H1 (cell line): ENCODE results near the gene CHST11. TPM values are rescaled to one million over a fixed set of nuclear protein-coding genes. Genes with fewer than 3 reads are reported as not detected.

Experiments used
- CTCF ChIA-PET: fragments of 300-600 bp; sonication (Branson Sonifier 250); formaldehyde crosslinking; loops from one replicate; lab custom pipeline; 2021; ENCODE audit not compliant: partially characterized antibody; lab: Charles Lee
- POLR2A ChIA-PET: fragments of 300-600 bp; sonication (Branson Sonifier 250); formaldehyde crosslinking; loops from one replicate; lab custom pipeline; 2021; ENCODE audit warnings: inconsistent platforms; ENCODE audit not compliant: partially characterized antibody; lab: Charles Lee
- DNase-seq, 2 experiments: peaks; one replicate each; pipeline versions ENCODE4 v3.0.0 to v3.0.0-alpha.2; 2010 to 2022; ENCODE audit warnings: low spot score in 2 of 2, low read depth in 1 of 2, mixed read lengths in 1 of 2
- FAIRE-seq: peaks from 2 replicates; lab custom pipeline; 2011; peaks lifted over from hg19 to GRCh38; lab: Jason Lieb, UNC
- H2AFZ ChIP-seq: 2 replicates; pipeline ENCODE4 v1.8.1; 2012; ENCODE audit warnings: low read length, inconsistent platforms
- H2AK5ac ChIP-seq: 2 replicates; pipeline ENCODE4 v1.6.1; 2013; ENCODE audit warnings: low read depth, low read length
- H2BK120ac ChIP-seq: replicated peaks from 2 replicates; pipeline ENCODE3; 2013; ENCODE audit warnings: low read depth, low read length, inconsistent platforms
- H2BK12ac ChIP-seq: 2 replicates; pipeline ENCODE4 v1.6.1; 2013; ENCODE audit warnings: low read depth, low read length
- H2BK15ac ChIP-seq: 2 replicates; pipeline ENCODE4 v1.6.1; 2013; ENCODE audit warnings: low read length
- H2BK20ac ChIP-seq: 2 replicates; pipeline ENCODE4 v1.6.1; 2013; ENCODE audit warnings: low read length
- H2BK5ac ChIP-seq: 2 replicates; pipeline ENCODE4 v1.6.1; 2013; ENCODE audit warnings: low read depth, low read length
- H3K14ac ChIP-seq: 2 replicates; pipeline ENCODE4 v1.6.1; 2013; ENCODE audit warnings: inconsistent platforms; ENCODE audit not compliant: insufficient read length
- H3K18ac ChIP-seq: 2 replicates; pipeline ENCODE4 v1.6.1; 2013; ENCODE audit warnings: low read length; ENCODE audit errors: extremely low read depth
- H3K23ac ChIP-seq: 2 replicates; pipeline ENCODE4 v1.6.1; 2013; ENCODE audit warnings: inconsistent platforms; ENCODE audit not compliant: insufficient read length
- H3K23me2 ChIP-seq: 2 replicates; pipeline ENCODE4 v1.6.1; 2013; ENCODE audit warnings: low read depth, low read length
- H3K27ac ChIP-seq: 2 replicates; pipeline ENCODE4 v1.6.1; 2011; ENCODE audit warnings: low read depth, low read length, inconsistent platforms
- H3K27me3 ChIP-seq, 4 experiments: replicated peaks in 1 of 4; 1 replicate in 1 of 4; 2 replicates in 3 of 4; pipeline versions ENCODE4 v1.6.1 to v1.8.1; 2011 to 2013; ENCODE audit warnings: low read length in 3 of 4, mild to moderate bottlenecking in 3 of 4, inconsistent platforms in 2 of 4, mixed read lengths in 2 of 4, moderate library complexity in 1 of 4; ENCODE audit not compliant: control insufficient read depth in 3 of 4, insufficient read depth in 3 of 4; ENCODE audit errors: extremely low read depth in 1 of 4
- H3K36me3 ChIP-seq, 4 experiments: 2 replicates each; pipeline versions ENCODE4 v1.6.1 to v1.8.1; 2011 to 2013; ENCODE audit warnings: mild to moderate bottlenecking in 4 of 4, low read length in 3 of 4, moderate library complexity in 2 of 4, control low read depth in 1 of 4, inconsistent platforms in 1 of 4; ENCODE audit not compliant: insufficient read depth in 4 of 4, control insufficient read depth in 2 of 4
- H3K4ac ChIP-seq: replicated peaks from 2 replicates; pipeline ENCODE3; 2013; ENCODE audit warnings: low read length, low read depth, mixed read lengths, inconsistent platforms; ENCODE audit not compliant: insufficient read length
- H3K4me1 ChIP-seq, 4 experiments: replicated peaks in 1 of 4; 1 replicate in 1 of 4; 2 replicates in 3 of 4; pipeline versions ENCODE4 v1.6.1 to v1.8.1; 2011 to 2013; ENCODE audit warnings: low read length in 3 of 4, inconsistent platforms in 2 of 4, mixed read lengths in 1 of 4; ENCODE audit not compliant: insufficient read depth in 4 of 4, control insufficient read depth in 3 of 4
- H3K4me2 ChIP-seq, 2 experiments: 2 replicates each; pipeline versions ENCODE4 v1.6.1 to v1.8.1; 2011 to 2013; ENCODE audit warnings: low read depth in 2 of 2, low read length in 2 of 2, control low read depth in 1 of 2, inconsistent platforms in 1 of 2, mild to moderate bottlenecking in 1 of 2; ENCODE audit not compliant: insufficient read depth in 1 of 2
- H3K4me3 ChIP-seq, 4 experiments: fragments of 200-600, 300-600 bp in 1 of 4; sonication (generic), shearing (Covaris generic), sonication (Bioruptor Twin) in 1 of 4; 2 replicates each; pipeline versions ENCODE4 v1.5.1 to v1.8.1; 2011 to 2016; ENCODE audit warnings: low read length in 4 of 4, low read depth in 3 of 4, control low read depth in 2 of 4, inconsistent platforms in 2 of 4, mild to moderate bottlenecking in 2 of 4, mixed read lengths in 1 of 4, moderate library complexity in 1 of 4; ENCODE audit not compliant: insufficient read depth in 2 of 4; ENCODE audit errors: extremely low read depth in 1 of 4
- H3K56ac ChIP-seq: replicated peaks from 2 replicates; pipeline ENCODE3; 2013; ENCODE audit warnings: low read depth, mild to moderate bottlenecking, mixed read lengths, low read length, inconsistent platforms; ENCODE audit not compliant: insufficient read length
- H3K79me1 ChIP-seq: 2 replicates; pipeline ENCODE4 v1.6.1; 2013; ENCODE audit warnings: low read depth, low read length, control low read depth
- H3K79me2 ChIP-seq, 2 experiments: 2 replicates each; pipeline versions ENCODE4 v1.6.1 to v1.8.1; 2012 to 2013; ENCODE audit warnings: low read length in 2 of 2, mild to moderate bottlenecking in 2 of 2, inconsistent platforms in 1 of 2; ENCODE audit not compliant: insufficient read depth in 2 of 2, control insufficient read depth in 1 of 2
- H3K9ac ChIP-seq, 4 experiments: replicated peaks in 1 of 4; 1 replicate in 1 of 4; 2 replicates in 3 of 4; pipeline versions ENCODE4 v1.6.1 to v1.8.1; 2011 to 2013; ENCODE audit warnings: low read depth in 3 of 4, low read length in 3 of 4, control low read depth in 2 of 4, mild to moderate bottlenecking in 2 of 4, moderate library complexity in 2 of 4, inconsistent platforms in 1 of 4; ENCODE audit errors: extremely low read depth in 1 of 4
- H3K9me3 ChIP-seq, 2 experiments: 2 replicates each; pipeline versions ENCODE4 v1.6.1 to v1.8.1; 2012 to 2013; ENCODE audit warnings: mild to moderate bottlenecking in 2 of 2, moderate library complexity in 2 of 2, control low read depth in 1 of 2, inconsistent platforms in 1 of 2, low read depth in 1 of 2, low read length in 1 of 2, mixed read lengths in 1 of 2; ENCODE audit not compliant: insufficient read depth in 2 of 2
- H4K20me1 ChIP-seq, 2 experiments: replicated peaks in 1 of 2; 2 replicates each; pipeline versions ENCODE3 to v1.8.1; 2011 to 2013; ENCODE audit warnings: inconsistent platforms in 2 of 2, low read length in 2 of 2, mild to moderate bottlenecking in 1 of 2; ENCODE audit not compliant: insufficient read depth in 2 of 2, control insufficient read depth in 1 of 2
- H4K5ac ChIP-seq: 2 replicates; pipeline ENCODE4 v1.6.1; 2013; ENCODE audit warnings: low read length, low read depth, mixed read lengths, inconsistent platforms; ENCODE audit not compliant: insufficient read length
- H4K8ac ChIP-seq: 2 replicates; pipeline ENCODE4 v1.8.0; 2013; ENCODE audit warnings: mild to moderate bottlenecking, moderate library complexity, low read length, inconsistent platforms; ENCODE audit not compliant: insufficient read depth; ENCODE audit errors: extremely low read depth
- H4K91ac ChIP-seq: replicated peaks from 2 replicates; pipeline ENCODE3; 2013; ENCODE audit warnings: low read length, mixed read lengths, inconsistent platforms; ENCODE audit not compliant: insufficient read length
- GABPA ChIP-seq: IDR thresholded peaks from 2 replicates; pipeline ENCODE4 v1.6.1; 2011; ENCODE audit warnings: mild to moderate bottlenecking, low read length, moderate library complexity, borderline replicate concordance; ENCODE audit not compliant: insufficient read depth
- HDAC2 ChIP-seq, 2 experiments: fragments of 300-600 bp in 1 of 2; sonication (generic) in 1 of 2; IDR thresholded peaks; 2 replicates each; pipeline ENCODE4 v1.6.1; 2011 to 2012; ENCODE audit warnings: low read depth in 2 of 2, low read length in 2 of 2, mild to moderate bottlenecking in 2 of 2, moderate library complexity in 2 of 2, borderline replicate concordance in 1 of 2, inconsistent platforms in 1 of 2
- PHF8 ChIP-seq: fragments of 200-600 bp; sonication (generic); conservative IDR thresholded peaks from 2 replicates; pipeline ENCODE4 v1.7.1; 2012; ENCODE audit warnings: low read depth, mild to moderate bottlenecking, inconsistent platforms, low read length, moderate library complexity
- POLR2A ChIP-seq, 2 experiments: IDR thresholded peaks; 1 replicate in 1 of 2; 2 replicates in 1 of 2; pipeline ENCODE4 v1.6.1; 2011; ENCODE audit warnings: low read depth in 2 of 2, low read length in 2 of 2, mild to moderate bottlenecking in 2 of 2; ENCODE audit errors: control extremely low read depth in 1 of 2
- WGBS, 2 experiments: shearing (Covaris generic) in 1 of 2; methylation state at CpG; one replicate each; pipeline versions ENCODE4 v1.1.6 to v1.1.7; 2013 to 2015; ENCODE audit warnings: low lambda C conversion rate in 2 of 2, mixed read lengths in 2 of 2, inconsistent platforms in 1 of 2, low coverage in 1 of 2, missing lambda C conversion rate in 1 of 2; ENCODE audit not compliant: insufficient replicate concordance in 2 of 2, insufficient coverage in 1 of 2, insufficient read length in 1 of 2; ENCODE audit errors: extremely low coverage in 1 of 2, missing lambda C conversion rate in 1 of 2; 5-methylcytosine and 5-hydroxymethylcytosine counted together
- polyA plus RNA-seq, 7 experiments: library from polyadenylated mRNA; depleted of rRNA in 3 of 7; stranded (reverse) in 5 of 7; unstranded in 2 of 7; fragments of >200 nt in 5 of 7; fragments of 200-250 nt in 2 of 7; gene quantifications; 1 replicate in 5 of 7; 2 replicates in 1 of 7; 4 replicates in 1 of 7; pipeline versions ENCODE4 v1.2.1 to v1.2.3, GENCODE V29; 2011 to 2013; ENCODE audit warnings: missing spikeins in 2 of 7, mixed read lengths in 2 of 7
- total RNA-seq: library from RNA; stranded (reverse); fragmentation: NEBNext Ultra II Directional; extraction: Animal tissue kit (Norgen Biotek cat#: 25700); gene quantifications from 2 replicates; pipeline ENCODE4 v1.2.1, GENCODE V29; 2021

CHST11 gene
- total and polyA plus RNA-seq, 2 of the 8 experiments (the other 6 are each of a cell fraction or from before 2014, with no cell fraction given), result 14.4 to 20.8 TPM

GRCh38 chr12:104747955-104748354 lies 291.2 kb downstream of the CHST11 start:
- H2BK12ac ChIP-seq, result no peak overlapping the region
- no peak overlapping the region for H3K4me3 ChIP-seq
- no peak for TF ChIP-seq POLR2A (IDR thresholded peaks at IDR 0.05; ENCODE audit: control extremely low read depth in 1 of 2, low read depth in 2 of 2, low read length in 2 of 2)
- no peak for TF ChIP-seq HDAC2 (IDR thresholded peaks at IDR 0.05; ENCODE audit: borderline replicate concordance in 1 of 2, low read depth in 2 of 2, low read length in 2 of 2)
- TF ChIP-seq PHF8, result no peak
- TF ChIP-seq GABPA, result no peak
- FAIRE-seq, result no peak
- H3K23me2 ChIP-seq, result no peaks in the 10 kb centered on the region
- no peak overlapping the region for H4K91ac ChIP-seq
- no peak overlapping the region; the same call in 1 of the 2 replicates for H3K18ac ChIP-seq
- H3K23ac ChIP-seq, result no peak overlapping the region
- ChIA-PET CTCF (interaction anchor here (0.7 to 4.3 kb wide), 4 partner anchors 13 to 33 kb away, joined by 3 to 17 read pairs (median 4); no protein-coding TSS in a partner anchor), POLR2A (interaction anchor here (1.4 kb wide), 1 partner anchor 9 kb away, joined by 3 read pairs; no protein-coding TSS in a partner anchor)
- peaks cover 2 to 12% (median 5%) of the 10 kb centered on the region in 4 experiments; a peak in 2 of 7 replicates for H3K4me1 ChIP-seq
- H3K27ac ChIP-seq, result no peak overlapping the region
- H3K56ac ChIP-seq, result no peak overlapping the region
- H2AK5ac ChIP-seq, result no peak overlapping the region
- H3K79me1 ChIP-seq, result no peaks in the 10 kb centered on the region
- 87% methylated on average over 8 of the region's 8 CpGs; no CpG with 5 or more reads in 1 of the 2 experiments for WGBS, 2 experiments
- H2BK20ac ChIP-seq, result no peak overlapping the region
- H3K79me2 ChIP-seq, result no peaks in the 10 kb centered on the region
- no peak overlapping the region for H3K14ac ChIP-seq
- no peak overlapping the region for H3K4ac ChIP-seq
- H3K9ac ChIP-seq, result no peak overlapping the region
- H3K36me3 ChIP-seq, result no peaks in the 10 kb centered on the region
- no peak overlapping the region for H2BK120ac ChIP-seq
- H4K8ac ChIP-seq, result no peak overlapping the region
- H2AFZ ChIP-seq, result no peak overlapping the region
- no peak overlapping the region for H3K4me2 ChIP-seq
- no peaks in the 10 kb centered on the region for H3K27me3 ChIP-seq
- no peak overlapping the region for H2BK15ac ChIP-seq
- H4K20me1 ChIP-seq, result no peaks in the 10 kb centered on the region
- no peak overlapping the region for H4K5ac ChIP-seq
- no peak overlapping the region for H2BK5ac ChIP-seq
- DNase-seq, result no peak
- no peaks in the 10 kb centered on the region for H3K9me3 ChIP-seq
